Hepatic stellate cell (primary cell): ENCODE data around the gene SLC25A28.
"Not testable (repeated sequence)": the region's sequence is repeated elsewhere in the genome, so short reads cannot be mapped to it uniquely, and the experiment has no call there.

Experiments
- DNase-seq: peaks from one replicate; pipeline ENCODE4 v3.0.0; 2011; ENCODE audit warnings: low spot score

Gene SLC25A28

GRCh38 chr10:99628923-99629624, 8.8 kb upstream of the SLC25A28 start:
- DNase-seq: no peak

- DNase-seq: not testable (repeated sequence)
These were observed 4.9 kb upstream of the SLC25A28 start for GRCh38 chr10:99625124-99625523.

- no peak for DNase-seq
These were observed 3.7 kb upstream of the SLC25A28 start for GRCh38 chr10:99623919-99624318.

GRCh38 chr10:99621454-99622251, 1.4 kb upstream of the SLC25A28 start:
- no peak for DNase-seq

- DNase-seq: peak; percentile 89
These were observed 643 bp upstream of the SLC25A28 start for GRCh38 chr10:99620711-99621453.

- DNase-seq: no peak
These were observed 994 bp downstream of the SLC25A28 start for GRCh38 chr10:99619090-99619800.

GRCh38 chr10:99617696-99618095, 2.5 kb downstream of the SLC25A28 start:
- no peak for DNase-seq

- DNase-seq: no peak
These were observed 4.8 kb downstream of the SLC25A28 start for GRCh38 chr10:99615426-99615825.

- peak; percentile 73 for DNase-seq
These were observed 7.9 kb downstream of the SLC25A28 start for GRCh38 chr10:99612167-99612831.

- no peak for DNase-seq
These were observed 8.9 kb downstream of the SLC25A28 start for GRCh38 chr10:99611326-99611725.

- DNase-seq: no peak
These were observed 10.0 kb downstream of the SLC25A28 start for GRCh38 chr10:99610221-99610620.

- no peak for DNase-seq
These were observed 11.1 kb downstream of the SLC25A28 start for GRCh38 chr10:99609186-99609585.

GRCh38 chr10:99605351-99605750, 14.9 kb downstream of the SLC25A28 start:
- DNase-seq: no peak

GRCh38 chr10:99604862-99605261, 15.4 kb downstream of the SLC25A28 start:
- DNase-seq: no peak

GRCh38 chr10:99598781-99599509, 21.3 kb downstream of the SLC25A28 start:
- no peak for DNase-seq

GRCh38 chr10:99598011-99598410, 22.2 kb downstream of the SLC25A28 start:
- no peak for DNase-seq

GRCh38 chr10:99596708-99597107, 23.5 kb downstream of the SLC25A28 start:
- DNase-seq: not testable (repeated sequence)

GRCh38 chr10:99595770-99596465, 24.3 kb downstream of the SLC25A28 start:
- DNase-seq: no peak

GRCh38 chr10:99595236-99595635, 25.0 kb downstream of the SLC25A28 start:
- DNase-seq: no peak

GRCh38 chr10:99593312-99593711, 26.9 kb downstream of the SLC25A28 start:
- DNase-seq: no peak
